KMS-11 (cell line): Measurements from ENCODE around the gene R3HDM2.

Experiments used
- H2AFZ ChIP-seq: fragments of 200-600 bp; sonication (generic); 2 replicates; pipeline ENCODE4 v1.6.1; 2016; ENCODE audit warnings: antibody characterized with exemption, mixed run types, low read depth
- H3K27ac ChIP-seq: fragments of 200-600 bp; sonication (generic); 2 replicates; pipeline ENCODE4 v1.6.1; 2016; ENCODE audit warnings: mild to moderate bottlenecking, mixed run types
- H3K27me3 ChIP-seq: fragments of 200-600 bp; sonication (generic); 2 replicates; pipeline ENCODE4 v1.6.1; 2017; ENCODE audit warnings: mild to moderate bottlenecking, low read depth, mixed run types, moderate library complexity; ENCODE audit not compliant: insufficient read depth
- H3K36me3 ChIP-seq: fragments of 200-600 bp; sonication (generic); 2 replicates; pipeline ENCODE4 v1.6.1; 2017; ENCODE audit warnings: mild to moderate bottlenecking, mixed run types; ENCODE audit not compliant: insufficient read depth
- H3K4me1 ChIP-seq: fragments of 200-600 bp; sonication (generic); 2 replicates; pipeline ENCODE4 v1.6.1; 2016; ENCODE audit warnings: mild to moderate bottlenecking, low read depth, mixed run types; ENCODE audit not compliant: poor library complexity, severe bottlenecking
- H3K4me2 ChIP-seq: fragments of 200-600 bp; sonication (generic); 2 replicates; pipeline ENCODE4 v1.7.0; 2016; ENCODE audit warnings: mild to moderate bottlenecking, mixed run types
- H3K4me3 ChIP-seq: fragments of 200-600 bp; sonication (generic); IDR thresholded peaks from 2 replicates; pipeline ENCODE4 v1.6.1; 2017; ENCODE audit warnings: low read depth, low read length, mixed read lengths; ENCODE audit not compliant: insufficient read depth
- H3K79me2 ChIP-seq: fragments of 200-600 bp; sonication (generic); 2 replicates; pipeline ENCODE4 v1.6.1; 2016; ENCODE audit warnings: low read depth, mixed run types; ENCODE audit not compliant: insufficient read depth
- H3K9ac ChIP-seq: fragments of 200-600 bp; sonication (generic); 2 replicates; pipeline ENCODE4 v1.6.1; 2016; ENCODE audit warnings: mild to moderate bottlenecking, mixed run types
- H4K20me1 ChIP-seq: fragments of 200-600 bp; sonication (generic); 2 replicates; pipeline ENCODE4 v1.6.1; 2016; ENCODE audit warnings: mild to moderate bottlenecking, mixed run types; ENCODE audit not compliant: insufficient read depth
- CTCF ChIP-seq: fragments of 200-600 bp; sonication (generic); conservative IDR thresholded peaks from 2 replicates; pipeline ENCODE4 v1.6.1; 2017; ENCODE audit warnings: low read depth, mild to moderate bottlenecking, antibody characterized with exemption, low read length, moderate library complexity, mixed read lengths

R3HDM2 gene

DNA sequence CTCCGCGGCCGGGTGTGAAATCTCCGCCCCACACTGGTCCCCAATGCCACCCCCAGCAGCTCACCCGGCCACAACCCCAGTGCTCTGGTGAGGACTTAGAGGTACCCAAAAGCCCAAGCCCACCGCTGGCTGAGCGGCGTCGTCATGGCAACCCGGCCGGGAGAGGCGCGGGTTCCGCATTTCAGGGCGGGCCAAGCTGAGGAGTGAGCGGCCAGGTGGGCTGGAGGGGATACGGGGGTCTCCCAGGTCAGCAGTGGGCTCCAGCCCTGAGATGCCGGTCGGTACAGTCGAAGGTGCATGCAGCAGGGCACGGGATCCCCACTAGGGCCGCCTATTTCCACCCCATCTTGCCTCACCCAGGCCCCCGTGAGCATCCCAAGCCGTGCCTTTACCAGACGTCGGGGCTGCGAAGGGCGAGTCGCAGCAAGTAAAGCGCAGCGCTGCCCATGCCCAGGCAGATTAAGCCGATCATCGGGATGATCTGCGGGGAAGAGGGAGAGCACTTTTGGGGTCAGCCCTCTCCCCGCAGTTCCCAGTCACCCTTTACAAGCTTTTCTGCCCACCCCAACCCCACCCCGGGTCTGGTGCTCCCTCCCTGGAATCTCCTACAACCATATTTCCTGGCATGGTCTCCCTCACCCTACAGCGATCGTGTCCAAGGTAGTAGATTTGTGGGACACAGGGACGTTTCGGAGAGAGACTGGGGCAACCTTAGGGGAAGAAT is 194.5 kb downstream of the R3HDM2 start:
- Histone ChIP-seq H3K27me3 (peaks cover 40% of the 10 kb centered on the region), H4K20me1 (no peaks in the 10 kb centered on the region), H3K79me2 (peaks cover 11% of the 10 kb centered on the region), H3K4me3 (no peak overlapping the region), H3K27ac (no peak overlapping the region), H2AFZ (no peak overlapping the region), H3K4me2 (no peak overlapping the region; the same call in 1 of the 2 replicates), H3K9ac (no peak overlapping the region), H3K4me1 (peaks cover 43% of the 10 kb centered on the region), H3K36me3 (peaks cover 12% of the 10 kb centered on the region; the same call in 1 of the 2 replicates)
- TF ChIP-seq CTCF: no peak

DNA sequence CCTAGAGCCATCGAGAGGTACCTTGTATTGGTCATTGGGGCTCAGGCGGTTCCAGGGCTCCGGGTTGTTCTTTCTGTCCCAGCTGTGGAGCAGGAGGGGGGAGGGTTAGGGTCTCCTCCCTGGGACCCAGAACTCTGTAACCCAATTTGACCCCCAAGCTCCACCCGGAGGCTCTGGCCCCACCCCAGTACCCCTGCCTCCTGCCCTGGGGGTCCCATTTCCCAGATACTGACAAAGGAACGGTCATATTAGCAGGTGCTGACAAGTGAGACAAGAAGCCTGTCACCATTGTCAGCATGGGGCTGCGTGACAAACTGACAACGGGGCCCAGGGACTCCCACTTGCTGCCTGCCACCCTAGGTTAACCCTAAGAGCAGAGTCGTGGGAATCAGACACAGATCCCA is 195.1 kb downstream of the R3HDM2 start:
- Histone ChIP-seq H3K36me3 (peaks cover 12% of the 10 kb centered on the region; the same call in 1 of the 2 replicates), H3K27me3 (peaks cover 34% of the 10 kb centered on the region), H3K4me1 (peaks cover 43% of the 10 kb centered on the region), H3K27ac (no peak overlapping the region), H3K4me2 (no peak overlapping the region), H2AFZ (no peak overlapping the region), H3K9ac (no peak overlapping the region), H3K79me2 (peaks cover 17% of the 10 kb centered on the region), H4K20me1 (no peaks in the 10 kb centered on the region), H3K4me3 (no peak overlapping the region)
- TF ChIP-seq CTCF: no peak

DNA sequence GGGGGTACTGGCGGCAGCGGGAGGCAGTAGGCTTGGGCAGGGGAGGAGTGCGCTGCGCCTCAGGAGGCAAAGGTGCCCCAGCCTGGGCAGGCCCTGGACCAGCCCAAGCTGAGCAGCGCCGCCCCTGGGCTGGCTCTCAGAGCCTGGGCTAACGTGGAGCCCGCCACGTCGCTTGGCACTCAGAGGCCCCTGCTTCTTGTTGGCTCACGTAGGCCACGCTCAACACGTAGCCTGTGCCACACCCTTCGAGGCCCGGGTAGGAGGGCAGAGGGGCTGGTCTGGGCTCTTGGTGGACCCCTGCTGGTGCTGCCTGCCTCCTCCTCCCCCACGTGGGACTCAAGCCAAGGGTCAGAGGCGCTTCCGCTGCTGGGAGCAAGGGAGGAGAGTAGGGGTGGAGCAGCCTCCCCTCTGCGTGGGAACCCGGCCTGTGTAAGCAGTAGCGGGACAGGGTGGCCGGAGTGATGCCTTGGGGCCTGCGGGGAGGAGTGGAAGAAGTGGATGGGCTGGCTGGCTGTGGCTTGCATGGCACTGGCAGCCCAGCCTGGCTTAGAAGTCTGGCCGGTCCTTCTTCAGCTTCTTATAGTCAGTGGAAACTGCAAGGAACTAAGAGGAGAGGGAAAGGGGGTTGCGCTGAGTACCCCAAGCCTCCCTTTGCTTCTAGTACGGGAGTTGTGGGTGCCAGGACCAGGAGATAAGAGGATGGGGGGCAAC is 195.7 kb downstream of the R3HDM2 start:
- Histone ChIP-seq H2AFZ (no peak overlapping the region), H3K4me2 (no peak overlapping the region), H3K27me3 (peaks cover 28% of the 10 kb centered on the region), H3K79me2 (peaks cover 23% of the 10 kb centered on the region), H3K4me1 (peaks cover 45% of the 10 kb centered on the region), H3K4me3 (no peak overlapping the region), H4K20me1 (no peaks in the 10 kb centered on the region), H3K9ac (no peak overlapping the region), H3K36me3 (peaks cover 12% of the 10 kb centered on the region; the same call in 1 of the 2 replicates), H3K27ac (no peak overlapping the region)
- peak; percentile 3; the same call in 1 of the 2 replicates for TF ChIP-seq CTCF

DNA sequence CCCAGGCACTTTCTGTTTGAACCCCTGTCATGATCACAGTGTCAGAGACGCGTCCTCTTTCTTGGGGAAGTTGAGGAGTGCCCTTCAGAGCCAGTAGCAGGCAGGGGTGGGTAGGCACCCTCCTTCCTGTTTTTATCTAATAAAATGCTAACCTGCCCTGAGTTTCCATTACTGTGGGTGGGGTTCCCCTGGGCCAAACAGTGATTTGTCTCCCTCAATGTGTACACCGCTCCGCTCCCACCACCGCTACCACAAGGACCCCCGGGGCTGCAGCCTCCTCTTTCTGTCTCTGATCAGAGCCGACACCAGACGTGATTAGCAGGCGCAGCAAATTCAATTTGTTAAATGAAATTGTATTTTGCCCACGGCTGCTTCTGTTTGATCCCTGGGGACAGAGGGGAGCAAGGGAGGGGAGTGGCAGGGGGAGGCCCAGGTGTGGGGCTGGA is 196.2 kb downstream of the R3HDM2 start:
- peaks cover 42% of the 10 kb centered on the region for H3K4me1 ChIP-seq
- no peak overlapping the region for H3K9ac ChIP-seq
- H4K20me1 ChIP-seq: no peaks in the 10 kb centered on the region
- no peak overlapping the region for H3K4me2 ChIP-seq
- H2AFZ ChIP-seq: no peak overlapping the region
- TF ChIP-seq CTCF: no peak
- no peak overlapping the region for H3K4me3 ChIP-seq
- peaks cover 23% of the 10 kb centered on the region for H3K27me3 ChIP-seq
- no peak overlapping the region for H3K27ac ChIP-seq
- peaks cover 12% of the 10 kb centered on the region; the same call in 1 of the 2 replicates for H3K36me3 ChIP-seq
- H3K79me2 ChIP-seq: peaks cover 29% of the 10 kb centered on the region
